H1 (cell line): ENCODE measurements around the gene HSPA1A. TPM values are rescaled to one million over a fixed set of nuclear protein-coding genes. Genes with fewer than 3 reads are reported as not detected.

Source experiments
- CTCF ChIP-seq, 3 experiments: IDR thresholded peaks; 1 replicate in 2 of 3; 2 replicates in 1 of 3; pipeline versions ENCODE4 v1.5.1 to v1.6.1; 2011; ENCODE audit warnings: low read length in 3 of 3, mild to moderate bottlenecking in 3 of 3, inconsistent platforms in 2 of 3, low read depth in 1 of 3, moderate library complexity in 1 of 3; ENCODE audit not compliant: insufficient read depth in 1 of 3; ENCODE audit errors: control extremely low read depth in 1 of 3
- JUN ChIP-seq: IDR thresholded peaks from 2 replicates; pipeline ENCODE4 v1.6.1; 2011; ENCODE audit warnings: low read depth, mild to moderate bottlenecking, improper control_type of control experiment, low read length
- KDM4A ChIP-seq: IDR thresholded peaks from one replicate; pipeline ENCODE4 v1.7.1; 2012; ENCODE audit warnings: low read depth, mild to moderate bottlenecking, moderate library complexity, low read length, inconsistent platforms; ENCODE audit not compliant: severe bottlenecking
- MAFK ChIP-seq: IDR thresholded peaks from 2 replicates; pipeline ENCODE4 v1.6.1; 2012; ENCODE audit warnings: low read depth, mild to moderate bottlenecking, improper control_type of control experiment, low read length
- RXRA ChIP-seq: IDR thresholded peaks from 2 replicates; pipeline ENCODE4 v1.6.1; 2011; ENCODE audit warnings: low read depth, mild to moderate bottlenecking, low read length, moderate library complexity; ENCODE audit not compliant: insufficient read depth
- TCF12 ChIP-seq: IDR thresholded peaks from 2 replicates; pipeline ENCODE4 v1.6.1; 2011; ENCODE audit warnings: low read depth, mild to moderate bottlenecking, low read length
- polyA plus RNA-seq, 7 experiments: library from polyadenylated mRNA; depleted of rRNA in 3 of 7; stranded (reverse) in 5 of 7; unstranded in 2 of 7; fragments of >200 nt in 5 of 7; fragments of 200-250 nt in 2 of 7; gene quantifications; 1 replicate in 5 of 7; 2 replicates in 1 of 7; 4 replicates in 1 of 7; pipeline versions ENCODE4 v1.2.1 to v1.2.3, GENCODE V29; 2011 to 2013; ENCODE audit warnings: missing spikeins in 2 of 7, mixed read lengths in 2 of 7
- total RNA-seq: library from RNA; stranded (reverse); fragmentation: NEBNext Ultra II Directional; extraction: Animal tissue kit (Norgen Biotek cat#: 25700); gene quantifications from 2 replicates; pipeline ENCODE4 v1.2.1, GENCODE V29; 2021

HSPA1A gene
- total and polyA plus RNA-seq, 2 of the 8 experiments (the other 6 are each of a cell fraction or from before 2014, with no cell fraction given) = 40.7 to 54.0 TPM

GRCh38 chr6:31859923-31860322 lies 44.6 kb downstream of the HSPA1A start (continued):
- TF ChIP-seq CTCF (IDR thresholded peaks at IDR 0.05; ENCODE audit: control extremely low read depth in 1 of 3, insufficient read depth in 1 of 3, low read depth in 1 of 3, low read length in 3 of 3) (no peak), RXRA (no peak), KDM4A (no peak), TCF12 (no peak), MAFK (no peak), JUN (no peak)
- TF ChIP-seq, all 59 proteins: peak for 0
